Pancreas (tissue), 10 donors: Measurements from ENCODE around the gene NDUFAB1. TPM values are rescaled to one million over a fixed set of nuclear protein-coding genes. Genes with fewer than 3 reads are reported as not detected.

Source experiments
- ATAC-seq, 4 donors: fragments of 200-7000 bp; cut with Tn5 transposase; one replicate each; pipeline versions ENCODE4 v1.8.0 to v1.9.1; 2020; ENCODE audit warnings: mild to moderate bottlenecking in 4 of 4, moderate library complexity in 4 of 4
- DNase-seq, 6 donors: peaks; one replicate each; pipeline ENCODE4 v3.0.0-alpha.2; 2020
- FAIRE-seq: peaks from 2 replicates; lab custom pipeline; 2012; peaks lifted over from hg19 to GRCh38; lab: Jason Lieb, UNC
- H3K27ac ChIP-seq, 4 donors: fragments of 200-600 bp; sonication (generic); 1 replicate in 3 of 4; 2 replicates in 1 of 4; pipeline versions ENCODE4 v1.5.0 to v1.8.0; 2020
- H3K27me3 ChIP-seq, 4 donors: fragments of 200-600 bp; one replicate each; pipeline ENCODE4 v1.8.0; 2021
- H3K36me3 ChIP-seq, 3 donors: fragments of 200-600 bp; sonication (generic) in 1 of 3; one replicate each; pipeline versions ENCODE4 v1.5.0 to v1.8.0; 2020 to 2021
- H3K4me1 ChIP-seq, 3 donors: fragments of 200-600 bp; one replicate each; pipeline ENCODE4 v1.8.0; 2021
- H3K4me3 ChIP-seq, 4 donors: fragments of 200-600 bp; sonication (generic) in 2 of 4; one replicate each; pipeline versions ENCODE4 v1.5.0 to v1.8.0; 2020 to 2021
- H3K9me3 ChIP-seq, 4 donors: fragments of 200-600 bp; one replicate each; pipeline ENCODE4 v1.8.0; 2021
- CTCF ChIP-seq, 4 donors: fragments of 200-600 bp; sonication (generic) in 3 of 4; IDR thresholded peaks; one replicate each; pipeline versions ENCODE4 v1.5.0 to v1.8.0; 2021; ENCODE audit warnings: antibody characterized with exemption in 4 of 4
- WGBS, 2 donors: extraction: QIAGEN DNeasy Blood & Tissue Kit; methylation state at CpG; one replicate each; pipeline ENCODE4 v1.1.7; 2013; 5-methylcytosine and 5-hydroxymethylcytosine counted together
- intact Hi-C, 3 donors: fragments of 100-400 bp; cut with DNase I; formaldehyde crosslinking; loops; one replicate each; pipeline versions ENCODE4 v1.11.1 to v1.14.2; 2022
- polyA plus RNA-seq, 2 donors: library from polyadenylated mRNA; stranded (reverse); fragments of 200-250 nt; gene quantifications; one replicate each; pipeline ENCODE4 v1.2.3, GENCODE V29; 2013
- total RNA-seq, 6 donors: library from RNA; stranded (reverse); fragmentation: NEBNext Ultra II Directional in 4 of 6; extraction: Animal tissue kit (Norgen Biotek cat#: 25700) in 4 of 6; gene quantifications; one replicate each; pipeline versions ENCODE4 v1.2.1 to v1.2.4, GENCODE V29; 2021 to 2023
- donor health status: healthy with polysubstance abuse.
- donor health status: DM: no; HTN: no; CAD: no; lungs with moderate emphysema.
- donor health status: DM: no; HTN: no; CAD: no.
- donor health status: control.
- donor health status: control.
- donor health status: Bipolar disorder and iron deficiency.
- donor health status: DM: yes; HTN: yes; CAD: no.
- donor health status: DM: no; HTN: no; CAD: no.
- donor health status: DM: no; HTN: no; CAD: no.
- donor health status: DM: yes; HTN: yes; CAD: no.

Gene NDUFAB1
- total and polyA plus RNA-seq, 8 donors = 19.2 to 82.3 (median 31.4) TPM

GRCh38 chr16:23566724-23567123 is 29.4 kb downstream of the NDUFAB1 start:
- Histone ChIP-seq H3K4me1 (no peaks in the 10 kb centered on the region), H3K27me3 (no peaks in the 10 kb centered on the region), H3K4me3 (no peak overlapping the region), H3K27ac (no peak overlapping the region), H3K36me3 (peaks cover 3 to 70% (median 29%) of the 10 kb centered on the region in 3 donors), H3K9me3 (no peaks in the 10 kb centered on the region)
- FAIRE-seq (no peak), ATAC-seq (no peak), DNase-seq (no peak)
- TF ChIP-seq CTCF (IDR thresholded peaks at IDR 0.05) = no peak
- WGBS, 2 donors = 90 to 92% methylated on average over 8 of the region's 8 CpGs
- intact Hi-C loops = no loop called here

DNA sequence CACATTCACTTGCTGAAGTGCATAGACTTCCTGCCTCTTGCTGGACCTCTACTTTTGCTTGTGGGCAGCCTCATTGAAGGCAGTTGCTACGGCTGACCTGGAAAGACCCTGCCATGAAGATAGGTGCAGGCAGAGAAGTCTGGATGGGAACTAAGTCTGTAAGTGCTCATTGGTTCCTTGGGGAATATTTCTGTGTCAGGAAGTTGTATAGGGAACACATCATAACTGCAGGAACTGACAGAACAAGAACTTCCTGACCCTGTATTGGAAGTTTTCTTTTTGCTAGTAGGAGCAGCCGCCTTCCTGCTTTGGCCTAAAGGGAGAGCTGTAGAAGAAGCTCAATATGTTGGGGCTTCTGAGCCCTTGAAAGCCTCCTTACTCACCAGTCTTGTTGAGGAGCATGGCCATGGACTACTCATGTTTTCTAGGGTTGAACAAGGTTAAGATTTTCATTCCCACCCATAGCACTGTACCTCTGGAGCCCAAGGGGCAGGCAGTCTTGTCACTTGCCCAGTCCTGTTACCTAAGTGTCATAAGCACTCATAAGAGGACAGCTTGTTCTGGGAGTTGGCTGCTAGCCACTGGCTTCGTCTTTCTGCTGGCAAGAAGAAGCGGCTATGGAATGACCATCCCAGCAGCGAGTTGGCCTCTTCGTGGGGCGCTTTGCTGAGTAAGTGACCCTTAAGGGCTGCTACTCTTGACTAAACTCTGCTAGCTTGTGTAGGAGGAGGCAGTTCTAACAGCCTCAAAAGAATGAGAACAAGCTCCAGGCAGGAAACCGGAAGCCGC is 31.3 kb downstream of the NDUFAB1 start:
- Histone ChIP-seq H3K27me3 (no peaks in the 10 kb centered on the region), H3K36me3 (peaks cover 3 to 63% (median 29%) of the 10 kb centered on the region in 3 donors), H3K4me1 (no peaks in the 10 kb centered on the region), H3K4me3 (no peak overlapping the region), H3K9me3 (no peaks in the 10 kb centered on the region), H3K27ac (no peak overlapping the region)
- FAIRE-seq (no peak), DNase-seq (peak in 1 of 6 donors; percentile 45), ATAC-seq (no peak)
- intact Hi-C loops = no loop called here
- TF ChIP-seq CTCF (IDR thresholded peaks at IDR 0.05) = no peak
- 91 to 96% methylated on average over 9 of the region's 9 CpGs for WGBS, 2 donors

DNA sequence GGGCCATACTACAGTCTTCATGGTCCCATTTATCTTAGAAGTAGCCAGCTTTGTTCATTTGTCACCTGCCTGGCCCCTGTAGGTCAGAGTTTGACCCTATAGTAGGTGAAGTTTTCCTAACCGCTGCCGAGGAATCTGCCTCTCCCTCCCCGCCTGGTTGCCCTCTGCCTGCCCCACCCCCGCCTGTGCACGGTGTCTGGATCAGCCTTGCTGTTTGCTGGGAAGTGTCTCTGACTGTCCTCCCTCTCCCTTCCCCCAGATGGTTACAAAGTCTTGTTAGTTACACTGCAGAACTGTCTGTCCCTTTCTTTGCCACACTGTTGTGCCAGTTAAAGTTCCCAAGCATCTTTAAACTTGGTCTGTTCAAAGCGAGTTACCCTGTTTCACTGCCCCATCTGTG is 32.9 kb downstream of the NDUFAB1 start:
- H3K36me3 ChIP-seq = peaks cover 3 to 55% (median 29%) of the 10 kb centered on the region in 3 donors

DNA sequence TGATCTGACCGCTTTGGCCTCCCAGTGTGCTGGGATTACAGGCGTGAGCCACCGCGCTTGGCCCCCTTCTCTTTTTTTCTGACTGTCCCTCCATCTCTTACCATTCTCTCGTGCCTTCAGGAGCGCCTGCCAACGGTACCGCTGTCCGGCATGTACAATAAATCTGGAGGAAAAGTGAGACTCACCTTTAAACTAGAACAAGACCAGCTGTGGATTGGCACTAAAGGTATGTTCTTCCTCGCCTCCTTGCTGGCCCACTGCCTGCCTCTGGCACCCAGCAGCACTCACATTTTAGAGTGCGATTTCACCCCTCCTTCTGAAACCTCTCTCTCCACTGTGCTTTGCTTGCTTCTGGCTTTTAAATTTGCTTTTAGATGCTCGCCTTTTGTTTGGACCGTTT is 33.6 kb downstream of the NDUFAB1 start:
- WGBS, 2 donors = 88 to 93% methylated on average over 13 of the region's 13 CpGs
- Histone ChIP-seq H3K4me3 (no peak overlapping the region), H3K27me3 (no peaks in the 10 kb centered on the region), H3K4me1 (peaks cover 0 to 7% (median 0%) of the 10 kb centered on the region in 3 donors), H3K36me3 (peaks cover 3 to 49% (median 29%) of the 10 kb centered on the region in 3 donors), H3K9me3 (no peaks in the 10 kb centered on the region), H3K27ac (no peak overlapping the region)
- no peak for TF ChIP-seq CTCF (IDR thresholded peaks at IDR 0.05)
- no peak for FAIRE-seq
- intact Hi-C loops = no loop called here
- DNase-seq = no peak
- no peak for ATAC-seq

More for the DNA sequence above, 32.9 kb downstream of the NDUFAB1 start:
- Histone ChIP-seq H3K4me1 (peaks cover 0 to 7% (median 0%) of the 10 kb centered on the region in 3 donors), H3K27ac (no peak overlapping the region), H3K4me3 (no peak overlapping the region), H3K27me3 (no peaks in the 10 kb centered on the region), H3K9me3 (no peaks in the 10 kb centered on the region)
- intact Hi-C loops = no loop called here
- DNase-seq (no peak), FAIRE-seq (no peak), ATAC-seq (no peak)
- no peak for TF ChIP-seq CTCF (IDR thresholded peaks at IDR 0.05)
- WGBS, 2 donors = 84 to 89% methylated on average over 6 of the region's 6 CpGs

GRCh38 chr16:23561586-23561985 is 34.5 kb downstream of the NDUFAB1 start:
- intact Hi-C loops = no loop called here
- DNase-seq (no peak), ATAC-seq (no peak), FAIRE-seq (no peak)
- H3K4me3 ChIP-seq = no peak overlapping the region
- no peaks in the 10 kb centered on the region for H3K27me3 ChIP-seq
- peaks cover 0 to 7% (median 0%) of the 10 kb centered on the region in 3 donors for H3K4me1 ChIP-seq
- 73 to 79% methylated on average over 5 of the region's 5 CpGs for WGBS, 2 donors
- H3K9me3 ChIP-seq = no peaks in the 10 kb centered on the region
- no peak for TF ChIP-seq CTCF (IDR thresholded peaks at IDR 0.05)
- peaks cover 3 to 40% (median 20%) of the 10 kb centered on the region in 3 donors for H3K36me3 ChIP-seq
- H3K27ac ChIP-seq = no peak overlapping the region
